GM18909 (cell line): ENCODE measurements around the gene SNX17.
"Not testable (repeated sequence)": the region's sequence is repeated elsewhere in the genome, so short reads cannot be mapped to it uniquely, and the experiment has no call there.

Experiments used
- ATAC-seq: cut with Tn5 transposase; IDR thresholded peaks from one replicate; pipeline ENCODE4 v1.9.1; 2021; ENCODE audit warnings: mild to moderate bottlenecking; ENCODE audit not compliant: unreplicated experiment, poor library complexity

Gene SNX17

GRCh38 chr2:27370026-27370815 is at the start of gene SNX17, which contains the start of gene EIF2B4:
TSS of gene SNX17 (plus strand) at chr2:27370616. CDS start at chr2:27370744, 128 bp downstream.
TSS of gene EIF2B4 (minus strand) at chr2:27370338. CDS start at chr2:27370314, 24 bp downstream.
- ATAC-seq, result peak; percentile 92

GRCh38 chr2:27320958-27321543 is 49.4 kb upstream of the SNX17 start:
- ATAC-seq, result no peak

- ATAC-seq, result no peak
Measured at GRCh38 chr2:27322301-27322765, 48.1 kb upstream of the SNX17 start.

- ATAC-seq, result peak; percentile 88
Measured at GRCh38 chr2:27322766-27323595, 47.4 kb upstream of the SNX17 start, which contains the start of gene MPV17. TSS of gene MPV17 (minus strand) at chr2:27323097. CDS start at chr2:27322517, 580 bp downstream.

GRCh38 chr2:27323596-27324285 is 46.7 kb upstream of the SNX17 start:
- ATAC-seq, result no peak

- ATAC-seq, result no peak
Measured at GRCh38 chr2:27324720-27325119, 45.7 kb upstream of the SNX17 start.

- ATAC-seq, result no peak
Measured at GRCh38 chr2:27335311-27335710, 35.1 kb upstream of the SNX17 start.

GRCh38 chr2:27336173-27336572 is 34.2 kb upstream of the SNX17 start:
- ATAC-seq, result no peak

GRCh38 chr2:27347641-27348040 is 22.8 kb upstream of the SNX17 start:
- ATAC-seq, result no peak

- no peak for ATAC-seq
Measured at GRCh38 chr2:27350106-27350693, 20.2 kb upstream of the SNX17 start.

- ATAC-seq, result no peak
Measured at GRCh38 chr2:27351802-27352598, 18.4 kb upstream of the SNX17 start.

- not testable (repeated sequence) for ATAC-seq
Measured at GRCh38 chr2:27353386-27353761, 17.0 kb upstream of the SNX17 start.

GRCh38 chr2:27353762-27354596 is 16.4 kb upstream of the SNX17 start:
- ATAC-seq, result no peak

GRCh38 chr2:27354597-27354927 is 15.9 kb upstream of the SNX17 start:
- no peak for ATAC-seq

- ATAC-seq, result peak; percentile 36
Measured at GRCh38 chr2:27356056-27356381, 14.4 kb upstream of the SNX17 start.

- peak; percentile 89 for ATAC-seq
Measured at GRCh38 chr2:27356382-27357181, 13.8 kb upstream of the SNX17 start, which contains the start of gene GTF3C2. TSS of gene GTF3C2 (minus strand) at chr2:27356764. CDS start at chr2:27343554, 13,210 bp downstream.

- no peak for ATAC-seq
Measured at GRCh38 chr2:27362678-27363420, 7.6 kb upstream of the SNX17 start.
